SK-N-SH (cell line): ENCODE data around the gene GDF9. TPM values are rescaled to one million over a fixed set of nuclear protein-coding genes. Genes with fewer than 3 reads are reported as not detected.

Source experiments
- CTCF ChIA-PET: fragments of 300-600, 350-600 bp; formaldehyde crosslinking; extraction: SDS; loops from one replicate; lab custom pipeline; 2021; lab: Yijun Ruan, JAX
- POLR2A ChIA-PET: fragments of 350-600 bp; sonication (Branson Sonifier 250); formaldehyde crosslinking; extraction: SDS; loops from one replicate; lab custom pipeline; 2020; ENCODE audit warnings: antibody characterized with exemption, inconsistent platforms; lab: Yijun Ruan, JAX
- DNase-seq: peaks from one replicate; pipeline ENCODE4 v3.0.0; 2012
- H2AFZ ChIP-seq: fragments of 200-600 bp; sonication (generic); 2 replicates; pipeline ENCODE4 v1.8.1; 2016; ENCODE audit warnings: antibody characterized with exemption, mild to moderate bottlenecking, low read depth
- H3F3A ChIP-seq: fragments of 200-600 bp; sonication (generic); replicated peaks from 2 replicates; pipeline ENCODE3; 2016; ENCODE audit warnings: antibody characterized with exemption, mild to moderate bottlenecking; ENCODE audit not compliant: insufficient read depth
- H3K27ac ChIP-seq, 2 experiments: fragments of 200-500 bp in 1 of 2; fragments of 200-600 bp in 1 of 2; sonication (Bioruptor generic) in 1 of 2; sonication (generic), shearing (Covaris generic) in 1 of 2; 2 replicates each; pipeline versions ENCODE4 v1.5.1 to v1.6.1; 2014 to 2016; ENCODE audit warnings: low read depth in 2 of 2, inconsistent platforms in 1 of 2, low read length in 1 of 2, mild to moderate bottlenecking in 1 of 2, mixed read lengths in 1 of 2
- H3K27me3 ChIP-seq: fragments of 200-600 bp; sonication (generic), shearing (Covaris generic); 2 replicates; pipeline ENCODE4 v1.6.1; 2016; ENCODE audit warnings: mixed run types; ENCODE audit not compliant: insufficient read depth
- H3K36me3 ChIP-seq, 2 experiments: fragments of 200-500 bp in 1 of 2; fragments of 200-600 bp in 1 of 2; sonication (Bioruptor generic) in 1 of 2; sonication (generic) in 1 of 2; replicated peaks in 1 of 2; 2 replicates each; pipeline versions ENCODE3 to v1.5.1; 2014 to 2016; ENCODE audit warnings: low read length in 1 of 2, mild to moderate bottlenecking in 1 of 2; ENCODE audit not compliant: insufficient read depth in 2 of 2, control insufficient read depth in 1 of 2
- H3K4me1 ChIP-seq, 2 experiments: fragments of 200-500 bp in 1 of 2; fragments of 200-600 bp in 1 of 2; sonication (Bioruptor generic) in 1 of 2; sonication (generic), shearing (Covaris generic) in 1 of 2; 2 replicates each; pipeline versions ENCODE4 v1.5.1 to v1.6.1; 2014 to 2016; ENCODE audit warnings: low read depth in 1 of 2, low read length in 1 of 2, mixed run types in 1 of 2; ENCODE audit not compliant: insufficient read depth in 2 of 2, control insufficient read depth in 1 of 2
- H3K4me2 ChIP-seq: fragments of 200-600 bp; sonication (generic), shearing (Covaris generic); 2 replicates; pipeline ENCODE4 v1.6.1; 2017; ENCODE audit warnings: mixed run types
- H3K4me3 ChIP-seq, 2 experiments: fragments of 200-500 bp in 1 of 2; fragments of 200-600 bp in 1 of 2; sonication (Bioruptor generic) in 1 of 2; sonication (generic), shearing (Covaris generic) in 1 of 2; 2 replicates each; pipeline versions ENCODE4 v1.5.1 to v1.8.1; 2014 to 2016; ENCODE audit warnings: low read depth in 2 of 2, inconsistent platforms in 1 of 2, low read length in 1 of 2, mild to moderate bottlenecking in 1 of 2, mixed read lengths in 1 of 2, moderate library complexity in 1 of 2
- H3K79me2 ChIP-seq: fragments of 200-600 bp; sonication (generic); 2 replicates; pipeline ENCODE4 v1.8.1; 2017; ENCODE audit warnings: mild to moderate bottlenecking; ENCODE audit not compliant: insufficient read depth
- H3K9ac ChIP-seq: fragments of 200-600 bp; sonication (generic); 2 replicates; pipeline ENCODE4 v1.6.1; 2017; ENCODE audit warnings: mixed run types
- H3K9me2 ChIP-seq: fragments of 200-600 bp; sonication (generic); 2 replicates; pipeline ENCODE4 v1.6.1; 2017; ENCODE audit warnings: mixed run types
- H3K9me3 ChIP-seq: fragments of 200-600 bp; sonication (generic); 2 replicates; pipeline ENCODE4 v1.6.1; 2017; ENCODE audit warnings: mixed run types, mild to moderate bottlenecking, moderate library complexity
- H4K20me1 ChIP-seq: fragments of 200-600 bp; sonication (generic); 2 replicates; pipeline ENCODE4 v1.6.1; 2017; ENCODE audit warnings: mild to moderate bottlenecking, mixed run types; ENCODE audit not compliant: insufficient read depth
- CHD2 ChIP-seq: fragments of 150-350 bp; IDR thresholded peaks from 2 replicates; pipeline ENCODE4 v1.6.1; 2018; ENCODE audit warnings: low read length; ENCODE audit not compliant: partially characterized antibody
- CTCF ChIP-seq: fragments of 200-600 bp; sonication (generic); IDR thresholded peaks from 2 replicates; pipeline ENCODE4 v1.6.1; 2017; ENCODE audit warnings: antibody characterized with exemption, mild to moderate bottlenecking, moderate library complexity
- ELF1 ChIP-seq: IDR thresholded peaks from 2 replicates; pipeline ENCODE4 v1.4.0; 2012
- EZH2phosphoT487 ChIP-seq: fragments of 200-600 bp; sonication (generic); IDR thresholded peaks from 2 replicates; pipeline ENCODE4 v1.6.1; 2017; ENCODE audit warnings: low read depth, mixed run types, mild to moderate bottlenecking, antibody characterized with exemption, moderate library complexity, borderline replicate concordance
- FOSL2 ChIP-seq: IDR thresholded peaks from 2 replicates; pipeline ENCODE4 v1.4.0; 2012; ENCODE audit warnings: low read depth, mild to moderate bottlenecking, moderate library complexity, borderline replicate concordance
- GABPA ChIP-seq: IDR thresholded peaks from 2 replicates; pipeline ENCODE4 v1.4.0; 2012; ENCODE audit warnings: low read depth, mild to moderate bottlenecking
- IRF3 ChIP-seq: fragments of 150-350 bp; IDR thresholded peaks from 2 replicates; pipeline ENCODE4 v1.6.1; 2016; ENCODE audit warnings: mild to moderate bottlenecking, low read depth, low read length
- MAX ChIP-seq: IDR thresholded peaks from 2 replicates; pipeline ENCODE4 v1.4.0; 2012; ENCODE audit warnings: low read depth
- MXI1 ChIP-seq: IDR thresholded peaks from 2 replicates; pipeline ENCODE4 v1.6.1; 2012; ENCODE audit warnings: mild to moderate bottlenecking, low read depth, low read length, improper control_type of control experiment
- NFIC ChIP-seq: IDR thresholded peaks from 2 replicates; pipeline ENCODE4 v1.4.0; 2012; ENCODE audit warnings: borderline replicate concordance
- NRF1 ChIP-seq: IDR thresholded peaks from 2 replicates; pipeline ENCODE4 v1.6.1; 2012; ENCODE audit warnings: low read depth, mild to moderate bottlenecking, low read length
- PBX3 ChIP-seq: IDR thresholded peaks from 2 replicates; pipeline ENCODE4; 2012
- POLR2AphosphoS5 ChIP-seq: IDR thresholded peaks from 2 replicates; pipeline ENCODE4 v1.6.1; 2012; ENCODE audit warnings: low read depth, low read length
- RAD21 ChIP-seq: IDR thresholded peaks from 2 replicates; pipeline ENCODE4 v1.6.1; 2012; ENCODE audit warnings: mild to moderate bottlenecking, low read length
- REST ChIP-seq: IDR thresholded peaks from 2 replicates; pipeline ENCODE4 v1.6.1; 2012; ENCODE audit warnings: mild to moderate bottlenecking, low read depth, low read length, moderate library complexity
- RFX5 ChIP-seq: IDR thresholded peaks from 2 replicates; pipeline ENCODE4 v1.6.1; 2012; ENCODE audit warnings: mild to moderate bottlenecking, improper control_type of control experiment, low read length
- RXRA ChIP-seq: IDR thresholded peaks from 2 replicates; pipeline ENCODE4 v1.4.0; 2012; ENCODE audit warnings: low read depth, mild to moderate bottlenecking, borderline replicate concordance
- SIN3A ChIP-seq: IDR thresholded peaks from 2 replicates; pipeline ENCODE4 v1.6.1; 2012; ENCODE audit warnings: low read depth, mild to moderate bottlenecking, low read length, moderate library complexity, borderline replicate concordance
- TEAD4 ChIP-seq: IDR thresholded peaks from 2 replicates; pipeline ENCODE4 v1.4.0; 2012; ENCODE audit warnings: mild to moderate bottlenecking, borderline replicate concordance; ENCODE audit not compliant: insufficient read depth
- USF2 ChIP-seq: fragments of 150-350 bp; IDR thresholded peaks from 2 replicates; pipeline ENCODE4 v1.6.1; 2017; ENCODE audit warnings: antibody characterized with exemption, low read length, low read depth, borderline replicate concordance
- WGBS: methylation state at CpG from one replicate; pipeline ENCODE4 v1.1.6; 2017; ENCODE audit warnings: low lambda C conversion rate; 5-methylcytosine and 5-hydroxymethylcytosine counted together
- polyA plus RNA-seq, 3 experiments: library from polyadenylated mRNA; depleted of rRNA; stranded (reverse); fragments of >200 nt; gene quantifications; 2 replicates each; pipeline ENCODE4 v1.2.3, GENCODE V29; 2012

The GDF9 gene
- polyA plus RNA-seq, 1 of the 3 experiments (the other 2 are of a cell fraction): 0.82 TPM

GRCh38 chr5:132816554-132816953 is 49.7 kb downstream of the GDF9 start:
- ChIA-PET POLR2A (no interaction called here), CTCF (interaction anchor here (1.6 to 5.7 kb wide), 5 partner anchors 15 to 290 kb away, joined by 5 to 105 read pairs (median 9); partner anchors contain the start of genes CCNI2 and SHROOM1)
- Histone ChIP-seq H2AFZ (no peak overlapping the region), H3K27me3 (no peaks in the 10 kb centered on the region), H4K20me1 (no peaks in the 10 kb centered on the region), H3K79me2 (no peaks in the 10 kb centered on the region), H3K9me3 (no peaks in the 10 kb centered on the region), H3K9ac (no peak overlapping the region), H3K4me2 (no peak overlapping the region), H3K27ac (no peak overlapping the region), H3K36me3 (no peaks in the 10 kb centered on the region), H3F3A (peaks cover 20% of the 10 kb centered on the region), H3K4me3 (no peak overlapping the region), H3K4me1 (peaks cover 0 to 2% of the 10 kb centered on the region in 2 experiments; a peak in 2 of 4 replicates), H3K9me2 (no peaks in the 10 kb centered on the region)
- DNase-seq: no peak
- TF ChIP-seq CHD2 (no peak), PBX3 (no peak)

- ChIA-PET CTCF (no interaction called here), POLR2A (no interaction called here)
- Histone ChIP-seq H3K36me3 (no peaks in the 10 kb centered on the region), H3K4me2 (no peak overlapping the region), H3K27me3 (no peaks in the 10 kb centered on the region), H3K9me2 (no peaks in the 10 kb centered on the region), H2AFZ (no peak overlapping the region), H3K79me2 (no peaks in the 10 kb centered on the region), H3K9me3 (no peaks in the 10 kb centered on the region), H4K20me1 (no peaks in the 10 kb centered on the region), H3F3A (peaks cover 20% of the 10 kb centered on the region), H3K9ac (no peak overlapping the region), H3K27ac (no peak overlapping the region), H3K4me3 (no peak overlapping the region), H3K4me1 (peaks cover 0 to 2% of the 10 kb centered on the region in 2 experiments; a peak in 2 of 4 replicates)
- WGBS: 88% methylated on average over 2 of the region's 2 CpGs
- no peak for TF ChIP-seq IRF3
- no peak for TF ChIP-seq GABPA
- TF ChIP-seq RAD21: no peak
- TF ChIP-seq CTCF: no peak
- TF ChIP-seq ELF1: no peak
- no peak for TF ChIP-seq FOSL2
- TF ChIP-seq NFIC: no peak
- TF ChIP-seq POLR2AphosphoS5: no peak
- no peak for TF ChIP-seq SIN3A
- no peak for TF ChIP-seq NRF1
- no peak for TF ChIP-seq REST
- TF ChIP-seq MAX: no peak
- no peak for TF ChIP-seq RFX5
- TF ChIP-seq TEAD4: no peak
- no peak for TF ChIP-seq MXI1
- TF ChIP-seq RXRA: no peak
- TF ChIP-seq EZH2phosphoT487: no peak
- no peak for TF ChIP-seq USF2
- no peak for DNase-seq
These were observed 50.2 kb downstream of the GDF9 start for GRCh38 chr5:132816083-132816482.
